Neural cell (in vitro differentiated cells): ENCODE measurements around the gene COG5. TPM values are rescaled to one million over a fixed set of nuclear protein-coding genes. Genes with fewer than 3 reads are reported as not detected.

ENCODE experiments used
- H2AFZ ChIP-seq: fragments of 200-600, 300-800 bp; sonication (generic), shearing (Covaris generic); 2 replicates; pipeline ENCODE4 v1.6.0; 2014; ENCODE audit warnings: low read depth, mild to moderate bottlenecking, antibody characterized with exemption, low read length, moderate library complexity
- H3F3A ChIP-seq: fragments of 200-600 bp; shearing (Covaris generic); 2 replicates; pipeline ENCODE4 v1.6.1; 2016; ENCODE audit warnings: mild to moderate bottlenecking, moderate library complexity, mixed read lengths, antibody characterized with exemption, low read length; ENCODE audit not compliant: insufficient read depth, poor library complexity, severe bottlenecking
- H3K27ac ChIP-seq: fragments of 200-600, 300-800 bp; sonication (generic), shearing (Covaris generic); 2 replicates; pipeline ENCODE4 v1.5.1; 2014; ENCODE audit warnings: mild to moderate bottlenecking, low read length, moderate library complexity
- H3K27me3 ChIP-seq: fragments of 300-800, 200-600 bp; sonication (generic), shearing (Covaris generic); 2 replicates; pipeline ENCODE4 v1.6.0; 2014; ENCODE audit warnings: mild to moderate bottlenecking, low read depth, low read length, moderate library complexity; ENCODE audit not compliant: insufficient read depth
- H3K36me3 ChIP-seq: fragments of 300-800, 200-600 bp; sonication (generic), shearing (Covaris generic); 2 replicates; pipeline ENCODE4 v1.5.1; 2014; ENCODE audit warnings: mild to moderate bottlenecking, antibody characterized with exemption, low read length, moderate library complexity; ENCODE audit not compliant: insufficient read depth
- H3K4me2 ChIP-seq: fragments of 300-800, 200-600 bp; sonication (generic), shearing (Covaris generic); 2 replicates; pipeline ENCODE4 v1.6.0; 2014; ENCODE audit warnings: mild to moderate bottlenecking, low read length
- H3K4me3 ChIP-seq: fragments of 300-800, 200-600 bp; sonication (generic), shearing (Covaris generic); 2 replicates; pipeline ENCODE4 v1.5.1; 2014; ENCODE audit warnings: mild to moderate bottlenecking, low read length, moderate library complexity
- H3K79me2 ChIP-seq: fragments of 200-600 bp; shearing (Covaris generic); replicated peaks from 2 replicates; pipeline ENCODE4 v1.6.0; 2014; ENCODE audit warnings: mild to moderate bottlenecking, low read length, moderate library complexity; ENCODE audit not compliant: insufficient read depth
- H3K9ac ChIP-seq: fragments of 300-800, 200-600 bp; sonication (generic), shearing (Covaris generic); 2 replicates; pipeline ENCODE4 v1.6.1; 2016; ENCODE audit warnings: mild to moderate bottlenecking, low read length, mixed read lengths
- H3K9me2 ChIP-seq: fragments of 200-600 bp; shearing (Covaris generic); 2 replicates; pipeline ENCODE4 v1.6.1; 2016; ENCODE audit warnings: mild to moderate bottlenecking, low read length, mixed read lengths; ENCODE audit not compliant: insufficient read depth
- H3K9me3 ChIP-seq: fragments of 200-600, 300-800 bp; sonication (generic), shearing (Covaris generic); 2 replicates; pipeline ENCODE4 v1.6.1; 2016; ENCODE audit warnings: mild to moderate bottlenecking, mixed run types, low read length, moderate library complexity, mixed read lengths
- H4K20me1 ChIP-seq: fragments of 200-600 bp; shearing (Covaris generic); 2 replicates; pipeline ENCODE4 v1.6.1; 2016; ENCODE audit warnings: mild to moderate bottlenecking, mixed run types; ENCODE audit not compliant: insufficient read depth
- EP300 ChIP-seq: fragments of 450-650 bp; conservative IDR thresholded peaks from 2 replicates; pipeline ENCODE4 v1.6.1; 2014; ENCODE audit warnings: antibody characterized with exemption, mild to moderate bottlenecking, moderate library complexity; ENCODE audit not compliant: poor library complexity, severe bottlenecking
- EZH2 ChIP-seq: fragments of 200-600, 300-800 bp; shearing (Covaris generic), sonication (generic); IDR thresholded peaks from 2 replicates; pipeline ENCODE4 v1.6.1; 2014; ENCODE audit warnings: antibody characterized with exemption, low read length, borderline replicate concordance, mild to moderate bottlenecking; ENCODE audit not compliant: insufficient read depth, poor library complexity, severe bottlenecking
- MXI1 ChIP-seq: fragments of 450-650 bp; conservative IDR thresholded peaks from 2 replicates; pipeline ENCODE4 v1.6.1; 2014; ENCODE audit warnings: antibody characterized with exemption, mild to moderate bottlenecking; ENCODE audit not compliant: poor library complexity, severe bottlenecking
- POLR2AphosphoS5 ChIP-seq: IDR thresholded peaks from 2 replicates; pipeline ENCODE4 v1.6.1; 2012
- RAD21 ChIP-seq: fragments of 450-650 bp; conservative IDR thresholded peaks from 2 replicates; pipeline ENCODE4 v1.6.1; 2014; ENCODE audit warnings: antibody characterized with exemption, mild to moderate bottlenecking, moderate library complexity
- SMC3 ChIP-seq: fragments of 450-650 bp; conservative IDR thresholded peaks from 2 replicates; pipeline ENCODE4 v1.6.1; 2014; ENCODE audit warnings: antibody characterized with exemption, mild to moderate bottlenecking, moderate library complexity; ENCODE audit not compliant: poor library complexity
- TAF1 ChIP-seq: IDR thresholded peaks from 2 replicates; pipeline ENCODE4 v1.6.1; 2012; ENCODE audit warnings: low read depth
- polyA plus RNA-seq: library from polyadenylated mRNA; depleted of rRNA; stranded (reverse); fragments of >200 nt; gene quantifications from 2 replicates; pipeline ENCODE4 v1.2.3, GENCODE V29; 2014
- TF ChIP-seq, protein P1 (sequence below): fragments of 450-650 bp; IDR thresholded peaks from 2 replicates; pipeline ENCODE4 v1.5.1; 2014; ENCODE audit warnings: antibody characterized with exemption, mild to moderate bottlenecking, moderate library complexity; ENCODE audit not compliant: poor library complexity, severe bottlenecking
- TF ChIP-seq, protein P2 (sequence below): IDR thresholded peaks from 2 replicates; pipeline ENCODE4 v1.6.1; 2012; ENCODE audit warnings: borderline replicate concordance

Gene COG5
- polyA plus RNA-seq, 1 donor from 2014 or later, result 13.3 TPM

DNA sequence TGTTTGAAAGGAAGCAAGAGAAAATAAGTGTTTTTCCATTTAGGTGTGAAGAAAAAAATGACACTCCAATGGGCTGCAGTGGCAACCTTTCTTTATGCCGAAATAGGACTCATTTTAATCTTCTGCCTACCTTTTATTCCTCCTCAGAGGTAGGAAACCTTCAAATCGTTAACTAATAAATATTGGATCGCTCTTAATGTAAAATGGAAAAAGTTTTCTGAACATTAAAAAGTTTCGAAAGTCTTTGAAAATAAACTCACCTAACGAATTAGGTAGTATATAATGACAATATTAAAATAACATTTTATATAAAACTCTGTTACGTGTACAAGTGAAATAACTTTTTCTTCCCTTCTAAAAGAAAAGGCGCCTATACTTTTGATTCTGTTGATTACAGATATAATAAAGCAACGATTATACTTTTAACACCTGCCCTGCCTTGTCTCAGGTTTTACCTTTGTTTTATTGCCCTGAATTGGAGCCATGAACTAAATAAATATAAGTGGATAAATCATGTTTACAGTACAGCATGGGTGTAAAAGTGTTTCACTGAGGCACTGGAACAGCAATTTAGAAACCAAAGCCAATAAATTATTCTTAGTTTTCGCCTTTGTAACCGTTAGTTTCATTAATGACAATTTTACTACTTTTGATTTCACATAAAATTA is 17.1 kb upstream of the COG5 start:
- Histone ChIP-seq H3F3A (no peaks in the 10 kb centered on the region), H3K27me3 (no peaks in the 10 kb centered on the region), H3K79me2 (no peaks in the 10 kb centered on the region), H2AFZ (no peak overlapping the region), H3K9me2 (no peaks in the 10 kb centered on the region), H3K9ac (peak overlapping the region; percentile 70), H3K9me3 (no peaks in the 10 kb centered on the region), H3K36me3 (no peaks in the 10 kb centered on the region), H3K4me3 (peak overlapping the region; percentile 82), H4K20me1 (no peaks in the 10 kb centered on the region), H3K4me2 (peak overlapping the region; percentile 46), H3K27ac (no peak overlapping the region)
- TF ChIP-seq EP300 (no peak), TAF1 (no peak), POLR2AphosphoS5 (no peak), EZH2 (no peak), SMC3 (no peak), MXI1 (no peak), RAD21 (no peak)
- TF ChIP-seq, protein P1, sequence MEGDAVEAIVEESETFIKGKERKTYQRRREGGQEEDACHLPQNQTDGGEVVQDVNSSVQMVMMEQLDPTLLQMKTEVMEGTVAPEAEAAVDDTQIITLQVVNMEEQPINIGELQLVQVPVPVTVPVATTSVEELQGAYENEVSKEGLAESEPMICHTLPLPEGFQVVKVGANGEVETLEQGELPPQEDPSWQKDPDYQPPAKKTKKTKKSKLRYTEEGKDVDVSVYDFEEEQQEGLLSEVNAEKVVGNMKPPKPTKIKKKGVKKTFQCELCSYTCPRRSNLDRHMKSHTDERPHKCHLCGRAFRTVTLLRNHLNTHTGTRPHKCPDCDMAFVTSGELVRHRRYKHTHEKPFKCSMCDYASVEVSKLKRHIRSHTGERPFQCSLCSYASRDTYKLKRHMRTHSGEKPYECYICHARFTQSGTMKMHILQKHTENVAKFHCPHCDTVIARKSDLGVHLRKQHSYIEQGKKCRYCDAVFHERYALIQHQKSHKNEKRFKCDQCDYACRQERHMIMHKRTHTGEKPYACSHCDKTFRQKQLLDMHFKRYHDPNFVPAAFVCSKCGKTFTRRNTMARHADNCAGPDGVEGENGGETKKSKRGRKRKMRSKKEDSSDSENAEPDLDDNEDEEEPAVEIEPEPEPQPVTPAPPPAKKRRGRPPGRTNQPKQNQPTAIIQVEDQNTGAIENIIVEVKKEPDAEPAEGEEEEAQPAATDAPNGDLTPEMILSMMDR, result no peak
- TF ChIP-seq, protein P2, sequence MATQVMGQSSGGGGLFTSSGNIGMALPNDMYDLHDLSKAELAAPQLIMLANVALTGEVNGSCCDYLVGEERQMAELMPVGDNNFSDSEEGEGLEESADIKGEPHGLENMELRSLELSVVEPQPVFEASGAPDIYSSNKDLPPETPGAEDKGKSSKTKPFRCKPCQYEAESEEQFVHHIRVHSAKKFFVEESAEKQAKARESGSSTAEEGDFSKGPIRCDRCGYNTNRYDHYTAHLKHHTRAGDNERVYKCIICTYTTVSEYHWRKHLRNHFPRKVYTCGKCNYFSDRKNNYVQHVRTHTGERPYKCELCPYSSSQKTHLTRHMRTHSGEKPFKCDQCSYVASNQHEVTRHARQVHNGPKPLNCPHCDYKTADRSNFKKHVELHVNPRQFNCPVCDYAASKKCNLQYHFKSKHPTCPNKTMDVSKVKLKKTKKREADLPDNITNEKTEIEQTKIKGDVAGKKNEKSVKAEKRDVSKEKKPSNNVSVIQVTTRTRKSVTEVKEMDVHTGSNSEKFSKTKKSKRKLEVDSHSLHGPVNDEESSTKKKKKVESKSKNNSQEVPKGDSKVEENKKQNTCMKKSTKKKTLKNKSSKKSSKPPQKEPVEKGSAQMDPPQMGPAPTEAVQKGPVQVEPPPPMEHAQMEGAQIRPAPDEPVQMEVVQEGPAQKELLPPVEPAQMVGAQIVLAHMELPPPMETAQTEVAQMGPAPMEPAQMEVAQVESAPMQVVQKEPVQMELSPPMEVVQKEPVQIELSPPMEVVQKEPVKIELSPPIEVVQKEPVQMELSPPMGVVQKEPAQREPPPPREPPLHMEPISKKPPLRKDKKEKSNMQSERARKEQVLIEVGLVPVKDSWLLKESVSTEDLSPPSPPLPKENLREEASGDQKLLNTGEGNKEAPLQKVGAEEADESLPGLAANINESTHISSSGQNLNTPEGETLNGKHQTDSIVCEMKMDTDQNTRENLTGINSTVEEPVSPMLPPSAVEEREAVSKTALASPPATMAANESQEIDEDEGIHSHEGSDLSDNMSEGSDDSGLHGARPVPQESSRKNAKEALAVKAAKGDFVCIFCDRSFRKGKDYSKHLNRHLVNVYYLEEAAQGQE, result no peak

DNA sequence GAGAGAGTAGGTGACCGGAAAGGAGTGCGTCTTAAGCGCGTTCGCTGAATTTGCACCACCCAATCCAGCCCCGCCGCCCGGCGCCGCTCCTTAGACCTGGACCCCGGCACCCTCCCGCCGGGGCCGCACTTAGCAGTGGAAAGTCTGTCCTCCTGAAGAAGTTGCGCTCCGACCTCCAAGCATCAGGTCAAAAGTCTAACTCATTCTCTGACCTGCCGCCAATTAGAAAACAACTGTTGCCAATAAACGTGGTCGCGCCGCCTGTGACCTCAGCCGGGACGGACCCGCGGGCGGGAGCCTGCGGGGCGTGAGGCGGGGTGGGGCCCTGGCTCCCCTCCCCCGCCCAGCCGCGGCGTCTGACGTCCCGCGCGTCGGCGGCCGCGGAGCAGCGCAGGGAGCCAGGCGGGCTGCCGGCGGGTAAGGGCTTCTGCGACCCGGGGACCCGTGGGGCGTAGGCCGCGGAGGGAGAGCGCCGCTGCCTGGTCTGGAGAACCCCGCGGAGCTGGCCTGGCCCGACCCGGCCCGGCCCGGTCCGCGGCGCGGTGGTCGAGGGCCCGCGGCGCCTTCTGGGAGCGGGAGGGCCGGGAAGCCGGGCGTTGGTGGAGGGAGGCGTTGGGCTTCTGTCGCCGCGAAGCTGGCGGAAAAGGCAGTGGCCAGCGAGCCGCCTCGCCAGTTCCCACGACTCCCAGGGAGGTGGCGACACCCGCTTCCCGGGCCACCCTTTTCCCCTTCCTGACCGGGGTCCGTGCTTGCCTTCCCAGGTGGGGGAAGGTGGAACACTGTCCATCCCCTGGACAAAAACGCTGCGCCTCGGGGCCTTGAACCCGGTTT is 16.4 kb upstream of the COG5 start, which contains the start of gene BCAP29:
Gene BCAP29 (plus strand): TSS at position 362 of the 831 bp plus-strand sequence. CDS start 527 bp downstream, outside the sequence.
- TF ChIP-seq, protein P2, result no peak
- TF ChIP-seq EP300 (peak; percentile 48), TAF1 (no peak), RAD21 (peak; percentile 50), SMC3 (peak; percentile 63), EZH2 (no peak), MXI1 (peak; percentile 66), POLR2AphosphoS5 (no peak)
- TF ChIP-seq, protein P1, result peak; percentile 54
- H3K79me2 ChIP-seq, result no peaks in the 10 kb centered on the region
- no peaks in the 10 kb centered on the region for H3K27me3 ChIP-seq
- no peaks in the 10 kb centered on the region for H3F3A ChIP-seq
- H3K4me2 ChIP-seq, result peak within 1 kb of the TSS; percentile 52
- H3K9me2 ChIP-seq, result no peaks in the 10 kb centered on the region
- H3K4me3 ChIP-seq, result peak within 1 kb of the TSS; percentile 82
- no peaks in the 10 kb centered on the region for H3K36me3 ChIP-seq
- no peaks in the 10 kb centered on the region for H4K20me1 ChIP-seq
- H3K9ac ChIP-seq, result peak within 1 kb of the TSS; percentile 70
- no peak within 1 kb of the TSS for H3K27ac ChIP-seq
- H3K9me3 ChIP-seq, result no peaks in the 10 kb centered on the region
- H2AFZ ChIP-seq, result peak within 1 kb of the TSS; percentile 51
